Upper lobe of left lung (tissue), 4 donors: ENCODE measurements around the gene ARMC12.
A peak's percentile ranks its signal among the peaks of the same experiment; 100 is the strongest.

Experiments used
- CTCF ChIP-seq, 6 experiments: fragments of 450-650 bp in 4 of 6; fragments of 200-600 bp in 2 of 6; sonication (generic) in 2 of 6; IDR thresholded peaks; one replicate each; pipeline ENCODE4 v1.5.1; 2016 to 2019; ENCODE audit warnings: antibody characterized with exemption in 6 of 6
- POLR2A ChIP-seq, 4 donors: fragments of 450-650 bp; IDR thresholded peaks; one replicate each; pipeline ENCODE4 v1.5.1; 2016 to 2017; ENCODE audit warnings: antibody characterized with exemption in 4 of 4, mild to moderate bottlenecking in 2 of 4

- TF ChIP-seq CTCF (IDR thresholded peaks at IDR 0.05) (no peak), POLR2A (IDR thresholded peaks at IDR 0.05) (peak in 1 of 4 donors; percentile 61)
Measured at GRCh38 chr6:35687658-35688604, 48.9 kb upstream of the ARMC12 start.
